ENCODE measurements around the gene RAB9A.
"Not testable (repeated sequence)": the region's sequence is repeated elsewhere in the genome, so short reads cannot be mapped to it uniquely, and the experiment has no call there.

Gene RAB9A

DNA sequence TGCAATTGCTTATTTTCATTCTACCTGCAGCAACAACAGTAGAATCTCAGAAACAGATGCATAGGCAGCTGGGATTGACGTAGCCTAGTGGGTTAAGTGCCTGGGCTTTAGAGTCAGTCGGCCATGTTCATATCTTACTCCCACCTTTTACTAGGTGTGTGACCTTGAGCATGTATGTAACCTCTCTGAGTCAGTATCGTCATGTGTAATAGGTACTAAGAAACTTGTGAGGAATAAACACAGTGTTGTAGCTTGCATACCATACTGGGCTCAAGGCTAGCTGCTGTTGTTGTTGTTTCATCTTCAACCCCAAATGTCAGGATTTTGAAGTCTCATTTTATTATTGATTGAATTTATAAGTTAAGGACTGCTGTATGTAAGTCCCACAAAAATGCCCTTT lies 14.2 kb downstream of the RAB9A start:
- DNase-seq = no peak

DNA sequence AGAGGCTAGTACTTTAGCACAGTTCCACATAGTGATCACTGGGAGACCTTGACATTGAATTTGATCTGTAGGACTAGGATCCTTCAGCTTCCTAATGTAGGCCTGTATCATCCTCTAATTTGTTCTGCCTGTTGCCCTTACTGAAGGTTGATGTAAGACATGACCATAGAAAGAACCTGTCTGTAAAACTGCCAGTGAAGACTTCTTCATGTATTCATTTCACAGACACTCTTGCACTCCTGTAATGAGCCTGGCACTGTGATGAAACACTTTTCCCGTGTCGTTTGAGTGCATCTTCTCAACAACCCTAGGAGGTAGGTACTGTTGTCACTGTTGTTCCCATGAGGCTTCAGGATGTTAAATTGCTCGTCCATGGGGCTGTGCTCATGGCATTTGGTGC lies 14.7 kb downstream of the RAB9A start:
- DNase-seq = no peak

DNA sequence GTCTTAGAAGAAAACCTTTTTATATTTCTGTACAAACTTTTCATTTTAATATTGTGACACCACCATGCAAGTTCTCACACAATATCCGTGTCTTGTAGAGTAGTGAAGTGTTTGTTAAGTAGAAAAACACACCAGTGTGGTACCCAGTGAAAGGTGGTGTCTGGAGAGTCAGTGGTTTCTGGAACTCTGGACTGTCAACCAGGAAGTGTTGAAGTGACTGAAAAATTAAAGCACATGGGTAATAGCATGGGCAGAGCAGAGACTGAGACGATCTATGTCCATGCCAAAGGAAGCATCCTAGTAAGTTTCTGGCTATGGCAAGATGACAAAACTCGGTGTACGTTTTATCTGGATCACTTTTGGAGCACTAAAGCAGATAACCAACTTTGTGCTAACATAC lies 22.2 kb downstream of the RAB9A start:
- DNase-seq = no peak

DNA sequence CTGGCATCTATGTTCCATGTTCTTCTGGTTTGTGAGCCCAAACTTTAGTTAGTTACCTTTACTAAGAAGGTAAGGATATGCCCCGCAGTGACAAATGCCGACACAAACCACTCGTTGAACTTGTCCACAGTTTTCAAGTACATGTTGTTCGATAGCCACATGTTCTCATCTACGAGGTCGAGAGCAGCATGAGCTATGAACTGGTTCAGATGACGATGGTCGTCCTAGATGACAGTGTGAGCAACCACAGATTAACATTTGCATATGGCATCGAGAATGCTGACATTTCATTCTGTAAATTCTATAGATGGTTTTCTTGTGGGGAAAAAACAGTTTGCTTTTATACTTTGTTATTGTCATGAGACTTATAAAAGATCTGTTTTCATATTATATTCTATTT lies 27.5 kb downstream of the RAB9A start:
- DNase-seq = no peak

DNA sequence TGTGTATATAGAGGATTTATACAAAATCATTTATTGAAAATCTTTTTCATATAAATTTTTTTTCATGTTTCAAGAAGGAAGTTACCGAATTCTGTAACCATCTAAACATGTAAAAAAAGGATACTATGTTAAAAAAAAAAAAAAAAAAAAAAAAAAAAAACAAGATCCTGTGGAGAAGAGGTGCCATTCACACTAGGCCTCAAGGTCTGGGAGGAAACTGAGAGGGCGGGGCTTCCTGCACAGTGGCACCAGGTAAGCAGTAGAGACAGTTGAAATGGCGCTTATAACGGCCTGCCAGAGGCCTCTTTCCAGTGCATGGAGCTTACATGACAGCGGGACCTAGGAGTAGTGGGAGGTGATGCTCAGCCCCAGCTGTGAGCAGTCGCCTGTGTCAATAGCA lies 28.0 kb downstream of the RAB9A start:
- DNase-seq = no peak

DNA sequence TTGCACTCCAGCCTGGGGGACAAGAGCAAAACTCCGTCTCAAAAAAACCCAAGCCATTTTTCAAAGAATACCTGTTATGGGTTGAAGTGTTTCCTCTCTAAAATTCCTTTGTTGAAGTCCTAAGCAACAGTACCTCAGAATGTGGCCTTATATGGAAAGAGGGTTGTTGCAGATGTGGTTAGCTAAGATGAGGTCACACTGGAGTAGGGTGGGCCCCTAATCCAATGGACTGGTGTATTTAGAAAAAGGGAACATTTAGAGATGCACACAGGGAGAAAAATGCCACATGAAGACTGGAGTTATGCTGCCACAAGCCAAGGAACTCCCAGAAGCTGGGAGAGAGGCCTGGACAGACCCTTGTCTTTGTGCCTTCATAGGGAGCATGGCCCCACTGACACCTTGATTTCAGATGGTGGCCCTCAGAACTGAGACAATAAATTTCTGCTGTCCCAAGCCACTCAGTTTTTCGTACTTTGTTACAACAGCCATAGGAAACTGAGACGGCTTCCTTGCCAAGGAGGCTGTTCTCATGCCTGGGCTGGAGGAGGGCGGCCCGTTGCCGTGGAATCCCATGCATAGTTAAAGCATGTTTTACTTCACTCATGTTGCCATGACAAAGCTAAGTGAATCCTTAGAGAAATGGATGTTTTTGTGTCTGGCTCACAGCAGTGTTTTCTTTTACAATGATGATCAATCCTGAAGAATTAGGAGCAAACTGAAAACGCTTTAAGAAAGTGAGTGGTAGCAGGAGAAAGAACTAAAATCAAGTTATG lies 29.0 kb downstream of the RAB9A start:
- DNase-seq = no peak

DNA sequence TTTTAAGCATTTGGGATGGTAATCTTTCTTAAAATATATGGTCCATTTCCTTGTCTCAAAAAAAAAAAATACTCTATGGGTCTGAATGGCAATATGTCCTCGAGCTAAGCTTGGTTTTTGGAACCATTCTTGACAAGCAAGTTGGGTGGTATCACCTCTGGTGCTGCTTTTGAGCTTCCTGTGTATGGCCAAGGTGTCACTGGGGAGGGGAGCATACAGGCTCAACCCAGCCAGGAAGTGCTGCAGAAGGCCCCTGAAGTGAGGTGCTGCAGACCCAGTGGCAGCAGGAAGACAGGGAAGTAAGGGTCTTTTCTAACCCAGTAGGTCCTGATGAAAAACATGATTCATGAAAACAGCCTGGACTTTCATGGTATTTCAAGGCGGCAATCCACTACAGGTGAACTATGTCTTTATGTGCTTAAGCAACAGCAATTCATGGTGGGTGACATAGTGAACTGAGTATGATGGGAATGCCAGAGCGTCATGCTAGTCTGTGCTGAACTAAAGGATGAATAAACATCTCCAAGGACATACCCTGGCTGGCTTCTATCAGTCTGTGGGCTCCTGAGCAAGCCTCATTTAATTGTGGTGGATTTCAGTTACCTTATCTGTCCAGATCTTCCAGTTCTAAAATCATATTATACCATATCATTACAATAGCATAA lies 30.4 kb downstream of the RAB9A start:
- DNase-seq = no peak

DNA sequence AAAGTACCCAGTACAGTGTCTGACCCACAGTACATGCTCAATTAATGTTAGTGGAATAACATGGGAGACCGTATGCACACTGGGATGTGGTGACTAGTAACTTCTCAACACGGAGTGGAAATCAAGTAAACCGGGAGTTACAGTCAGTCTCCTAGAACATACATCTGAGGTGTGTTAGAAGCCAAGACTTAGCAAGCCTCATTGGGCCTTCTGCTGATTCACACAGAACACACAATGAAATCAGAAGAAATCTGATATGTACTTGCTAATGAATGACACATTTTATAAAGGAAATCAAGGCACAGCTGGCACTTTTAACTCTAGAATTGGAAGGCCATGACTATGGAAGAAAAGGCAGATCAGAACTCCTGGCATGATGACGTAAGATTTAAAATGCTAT lies 32.4 kb downstream of the RAB9A start:
- no peak for DNase-seq

DNA sequence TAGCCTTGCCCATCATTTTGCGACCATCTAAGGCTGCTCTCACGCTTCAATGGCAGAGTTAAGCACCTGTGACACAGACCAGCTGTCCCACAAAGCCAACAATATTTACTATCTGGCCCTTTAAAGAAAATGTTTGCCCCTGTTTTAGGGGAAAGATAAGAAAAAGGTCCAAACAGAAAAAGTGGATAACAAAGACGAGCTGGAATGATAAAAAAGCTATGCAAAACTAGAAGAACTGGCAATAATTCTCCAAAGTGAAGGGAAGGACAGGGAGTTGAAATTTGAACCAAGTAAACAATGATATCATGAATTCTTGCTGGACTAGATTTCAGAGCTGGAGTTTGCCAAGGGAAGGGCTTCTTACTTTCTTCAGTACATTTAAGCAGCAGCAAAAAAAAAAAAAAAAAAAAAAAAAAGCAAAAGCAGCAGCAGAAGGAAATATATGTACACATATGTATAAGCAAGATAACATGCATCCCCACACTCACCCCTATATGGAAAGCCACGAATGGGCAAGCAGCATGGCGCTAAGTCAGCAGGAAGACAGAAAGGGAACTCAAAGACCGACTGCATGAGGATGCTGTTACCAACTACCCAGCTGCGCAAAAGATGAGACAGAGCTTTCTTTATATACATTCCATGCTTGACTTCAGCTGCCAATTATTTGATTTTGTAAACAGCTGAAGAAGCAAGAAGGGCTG lies 33.0 kb downstream of the RAB9A start:
- DNase-seq = peak; percentile 47

DNA sequence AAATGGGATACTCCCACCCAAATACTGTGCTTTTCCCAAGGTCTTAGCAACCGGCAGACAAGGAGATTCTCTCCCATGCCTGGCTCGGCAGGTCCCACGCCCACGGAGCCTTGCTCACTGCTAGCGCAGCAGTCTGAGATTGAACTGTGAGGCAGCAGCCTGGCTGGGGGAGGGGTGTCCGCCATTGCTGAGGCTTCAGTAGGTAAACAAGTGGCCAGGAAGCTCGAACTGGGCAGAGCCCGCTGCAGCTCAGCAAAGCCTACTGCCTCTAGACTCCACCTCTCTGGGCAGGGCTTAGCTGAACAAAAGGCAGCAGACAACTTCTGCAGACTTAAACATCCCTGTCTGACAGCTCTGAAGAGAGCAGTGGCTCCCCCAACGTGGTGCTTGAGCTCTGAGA lies 36.0 kb downstream of the RAB9A start:
- DNase-seq = not testable (repeated sequence)

DNA sequence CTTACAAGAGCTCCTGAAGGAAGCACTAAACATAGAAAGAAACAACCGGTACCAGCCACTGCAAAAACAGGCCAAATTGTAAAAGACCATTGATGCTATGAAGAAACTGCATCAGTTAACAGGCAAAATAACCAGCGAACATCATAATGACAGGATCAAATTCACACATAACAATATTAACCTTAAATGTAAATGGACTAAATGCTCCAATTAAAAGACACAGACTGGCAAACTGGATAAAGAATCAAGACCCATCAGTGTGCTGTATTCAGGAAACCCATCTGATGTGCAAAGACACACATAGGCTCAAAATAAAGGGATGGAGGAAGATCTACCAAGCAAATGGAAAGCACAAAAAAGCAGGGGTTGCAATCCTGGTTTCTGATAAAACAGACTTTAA lies 37.7 kb downstream of the RAB9A start:
- DNase-seq = not testable (repeated sequence)

DNA sequence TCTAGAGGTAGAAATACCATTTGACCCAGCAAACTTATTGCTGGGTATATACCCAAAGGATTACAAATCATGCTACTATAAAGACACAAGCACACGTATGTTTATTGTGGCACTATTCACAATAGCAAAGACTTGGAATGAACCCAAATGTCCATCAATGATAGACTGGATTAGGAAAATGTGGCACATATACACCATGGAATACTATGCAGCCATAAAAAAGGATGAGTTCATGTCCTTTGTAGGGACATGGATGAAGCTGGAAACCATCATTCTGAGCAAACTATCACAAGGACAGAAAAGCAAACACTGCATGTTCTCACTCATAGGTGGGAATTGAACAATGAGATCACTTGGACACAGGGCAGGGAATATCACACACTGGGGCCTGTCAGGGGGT lies 41.6 kb downstream of the RAB9A start:
- DNase-seq = not testable (repeated sequence)

DNA sequence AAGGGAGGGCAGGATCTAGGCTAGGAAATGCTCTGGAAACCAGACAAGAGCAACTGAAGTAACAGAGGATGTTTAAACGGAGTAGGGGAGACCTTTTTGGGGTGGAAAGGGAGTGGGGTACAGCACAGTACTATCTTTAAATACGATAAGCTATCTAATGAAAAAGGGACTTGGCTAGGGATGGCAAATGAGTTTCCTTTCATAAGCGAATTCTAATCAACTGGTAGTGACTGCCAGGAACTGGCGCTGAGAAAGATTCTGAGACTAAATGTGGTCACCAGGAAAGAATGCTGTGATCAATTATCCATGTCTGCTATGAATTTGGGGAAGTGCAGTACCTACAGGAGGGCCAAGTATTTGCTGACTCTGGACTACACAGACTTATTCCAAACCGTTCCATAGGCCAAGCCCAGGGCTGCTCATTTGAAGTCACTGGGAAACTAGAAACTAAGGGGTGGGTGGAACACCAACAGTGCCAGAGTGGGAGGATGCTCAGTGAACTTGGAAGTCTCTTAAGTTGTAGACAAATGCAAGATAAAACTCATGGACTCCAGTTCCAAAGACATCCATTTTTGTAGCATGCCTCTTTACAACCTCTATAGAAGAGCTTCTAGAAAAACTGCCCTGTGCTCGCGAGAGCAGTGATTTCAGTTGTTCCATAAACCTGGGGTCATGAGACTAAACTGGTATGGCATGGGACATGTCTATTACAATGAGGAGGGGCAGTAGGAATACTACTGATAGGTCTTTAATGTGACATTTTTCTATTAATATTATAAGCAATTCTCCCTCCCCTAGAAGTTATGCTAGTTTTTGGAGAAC lies 43.5 kb downstream of the RAB9A start:
- no peak for DNase-seq

DNA sequence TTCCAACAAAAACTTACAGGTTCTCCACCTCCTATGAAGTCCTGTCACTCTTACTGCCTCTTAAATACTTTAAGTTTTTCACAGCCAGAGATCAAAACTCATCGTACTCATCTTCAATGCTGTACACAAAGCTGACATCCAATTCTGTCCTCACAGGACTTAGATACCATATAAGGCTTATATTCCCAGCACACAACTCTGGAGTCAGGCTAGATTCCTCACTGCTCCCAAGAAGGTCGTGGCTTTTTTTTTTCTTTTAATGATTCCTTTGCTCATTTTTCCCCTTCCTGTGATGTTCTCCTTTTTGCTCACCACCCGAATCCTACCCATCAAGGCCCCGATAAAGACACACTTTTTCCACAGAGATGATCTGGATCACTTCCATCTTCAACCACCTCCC lies 44.6 kb downstream of the RAB9A start:
- no peak for DNase-seq

DNA sequence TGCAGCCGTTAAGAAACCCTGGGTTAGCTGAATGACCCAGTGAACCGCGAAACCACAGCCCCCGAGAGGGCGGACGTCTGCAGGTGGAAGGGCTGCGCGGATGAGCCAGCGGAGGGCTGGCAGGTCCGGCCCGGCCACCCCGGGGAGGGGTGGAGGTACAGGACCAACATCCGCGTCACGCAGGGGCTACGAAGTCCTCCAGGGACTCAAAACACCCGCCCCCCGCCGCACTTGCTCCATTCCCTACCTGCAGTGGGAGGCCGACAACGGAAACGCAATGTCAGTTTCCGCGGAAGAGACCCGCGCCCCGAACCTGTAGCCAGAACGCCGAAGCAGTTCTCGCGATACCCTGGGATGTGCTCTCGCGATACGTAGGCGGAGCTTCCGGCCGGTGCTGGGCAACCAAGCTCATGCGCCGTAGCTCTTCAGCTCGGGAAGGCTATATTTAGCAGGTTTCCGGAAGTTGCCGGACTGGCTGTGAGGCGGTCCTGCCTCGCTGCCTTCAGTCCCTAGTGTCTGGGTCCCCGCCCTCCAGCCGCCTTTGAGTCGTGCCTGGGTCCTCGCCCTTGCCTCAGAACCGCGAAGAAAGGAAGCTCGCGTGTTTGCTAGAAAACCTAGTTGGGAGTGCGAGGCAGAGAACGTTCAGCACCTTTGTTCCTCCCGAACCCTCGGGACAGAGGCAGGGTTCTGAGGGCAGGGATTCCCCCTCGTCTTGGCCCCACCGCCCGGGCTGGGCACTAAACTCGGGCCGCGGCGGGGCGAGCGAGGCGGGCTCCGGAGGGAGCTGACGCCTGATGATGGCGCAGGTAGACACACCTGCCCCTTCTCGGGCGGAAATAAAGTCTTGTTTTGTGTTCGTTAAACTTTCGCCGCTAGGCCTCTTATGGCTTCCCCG lies 45.6 kb downstream of the RAB9A start, which contains the start of the genes OFD1 and TRAPPC2:
Gene OFD1 (plus strand): TSS at position 471 of the 895 bp plus-strand sequence. CDS start 324 bp downstream, at position 795.
Gene TRAPPC2 (minus strand): TSS at position 343 of the 895 bp plus-strand sequence. CDS start 14,657 bp downstream, outside the sequence.
- DNase-seq = peak; percentile 87

DNA sequence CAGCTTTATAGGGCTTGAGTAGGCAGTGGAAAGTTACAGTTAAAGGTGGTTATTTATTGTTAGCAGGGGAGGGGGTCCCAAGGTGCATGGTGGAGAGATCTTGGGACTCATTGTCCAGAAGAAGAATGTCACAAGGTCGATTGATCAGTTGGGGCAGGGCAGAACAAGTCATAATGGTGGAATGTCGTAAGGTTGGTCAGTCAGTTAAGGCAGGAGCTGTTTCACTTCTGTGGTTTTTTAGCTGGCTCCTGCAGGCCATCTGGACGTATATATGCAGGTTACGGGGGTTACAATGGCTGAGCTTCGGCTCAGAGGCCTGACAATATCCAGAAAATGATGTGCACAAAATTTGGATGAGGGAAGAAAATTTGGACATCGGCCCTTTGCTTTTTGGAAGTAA lies 52.8 kb downstream of the RAB9A start:
- no peak for DNase-seq

DNA sequence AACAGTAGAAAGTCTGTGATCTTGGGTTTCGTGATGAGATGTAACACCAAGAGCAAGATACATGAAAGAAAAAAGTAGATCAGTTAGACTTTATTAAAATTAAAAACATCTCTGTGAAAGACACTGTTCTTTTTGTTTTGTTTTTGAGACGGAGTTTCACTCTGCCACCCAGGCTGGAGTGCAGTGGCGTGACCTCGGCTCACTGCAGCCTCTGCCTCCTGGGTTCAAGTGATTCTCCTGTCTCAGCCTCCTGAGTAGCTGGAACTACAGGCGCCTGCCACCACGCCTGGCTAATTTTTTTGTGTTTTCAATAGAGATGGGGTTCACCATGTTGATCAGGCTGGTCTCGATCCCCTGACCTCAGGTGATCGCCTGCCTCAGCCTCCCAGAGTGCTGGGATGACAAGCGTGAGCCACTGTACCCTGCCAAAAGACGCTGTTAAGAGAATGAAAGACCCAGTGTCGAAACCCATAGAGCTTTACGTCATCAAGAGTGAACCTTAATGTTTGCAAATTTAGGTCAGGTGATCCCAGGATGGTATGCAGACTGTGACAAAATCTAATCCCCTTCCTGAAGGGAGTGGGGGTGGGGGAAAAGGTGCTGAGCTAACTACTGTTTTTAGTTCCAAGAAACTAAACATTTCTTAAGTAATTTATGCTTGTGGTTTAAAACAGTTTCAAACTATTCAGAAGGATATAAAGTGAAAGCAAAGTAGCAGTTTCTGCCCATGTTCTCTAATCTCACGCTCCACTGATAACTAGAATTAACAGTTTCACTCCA lies 53.7 kb downstream of the RAB9A start:
- no peak for DNase-seq

DNA sequence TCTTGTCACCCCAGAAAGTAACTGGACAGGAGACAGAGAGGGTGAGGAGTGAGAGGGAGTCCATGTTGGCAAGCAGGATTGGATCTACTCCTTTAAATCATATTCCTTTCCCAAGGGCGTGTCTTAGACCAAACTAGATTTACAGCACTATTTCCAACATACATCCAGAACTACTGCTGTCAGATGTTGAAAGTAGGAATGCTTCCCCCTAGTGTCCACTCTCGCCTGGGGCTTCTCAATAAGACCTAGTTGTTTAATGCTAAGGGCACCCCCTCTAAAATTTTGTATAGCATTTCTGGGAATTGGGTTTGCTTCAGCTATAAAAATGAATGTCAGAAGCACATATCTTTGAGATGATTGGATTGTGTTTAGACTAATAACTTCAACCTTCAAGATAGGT lies 58.9 kb downstream of the RAB9A start:
- peak; percentile 5 for DNase-seq

DNA sequence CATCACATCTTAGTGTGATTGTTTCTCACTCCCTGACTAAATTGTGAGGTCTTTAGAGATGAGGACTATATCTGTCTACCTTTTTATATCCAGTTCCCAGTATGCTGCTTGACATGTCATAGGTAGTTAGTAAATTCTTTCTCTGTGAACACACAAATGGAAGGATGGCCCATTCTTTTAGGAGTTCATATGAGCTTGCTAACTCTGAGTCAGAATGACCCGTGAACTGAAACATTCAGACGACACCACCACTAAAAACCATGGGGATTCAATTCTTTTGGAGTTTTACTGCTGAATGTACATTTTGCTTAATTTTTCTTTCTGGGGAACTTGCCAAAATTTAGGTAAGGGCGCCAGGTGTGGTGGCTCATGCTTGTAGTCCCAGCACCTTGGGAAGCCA lies 59.6 kb downstream of the RAB9A start:
- DNase-seq = no peak

DNA sequence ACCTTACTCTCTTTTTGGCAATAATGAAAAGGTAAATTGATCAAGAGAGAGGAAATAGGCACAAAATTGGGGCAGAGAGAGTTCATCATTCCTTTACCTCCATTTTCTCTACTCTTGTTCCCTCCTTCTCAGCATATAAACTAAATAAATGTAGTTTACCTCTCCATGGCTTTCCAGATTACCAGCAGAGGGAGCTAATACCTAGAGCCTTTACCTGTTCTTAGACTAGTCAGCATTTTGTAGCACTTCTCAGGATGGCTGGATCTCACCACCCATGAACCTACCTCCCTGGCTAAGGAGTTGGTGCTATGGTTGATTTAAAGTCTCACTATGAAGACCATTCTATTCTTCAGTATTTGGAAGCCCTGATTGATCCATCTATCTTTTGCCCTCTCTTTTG lies 61.3 kb downstream of the RAB9A start:
- DNase-seq = peak; percentile 24

DNA sequence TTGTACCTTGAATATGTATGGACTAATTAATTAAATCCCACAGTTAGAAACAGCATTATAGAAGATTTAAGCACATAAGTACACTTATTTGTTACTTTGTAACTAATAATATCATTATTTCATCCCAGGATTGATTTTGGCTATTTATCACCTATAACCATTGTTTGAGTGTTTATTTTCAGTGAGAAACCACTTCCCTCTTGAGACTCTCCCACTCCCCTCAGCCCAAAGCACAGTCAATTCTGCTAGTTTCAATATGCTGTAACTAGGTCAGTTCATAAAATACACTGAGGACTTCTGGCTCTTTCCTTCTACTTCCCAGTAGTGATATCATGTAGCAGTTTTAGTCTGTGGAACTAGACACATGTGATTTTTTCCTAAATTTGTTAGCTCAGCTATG lies 61.9 kb downstream of the RAB9A start:
- DNase-seq = no peak

Data from GDM1 (cell line).